ENCODE results near the gene FBXW7.

DNA sequence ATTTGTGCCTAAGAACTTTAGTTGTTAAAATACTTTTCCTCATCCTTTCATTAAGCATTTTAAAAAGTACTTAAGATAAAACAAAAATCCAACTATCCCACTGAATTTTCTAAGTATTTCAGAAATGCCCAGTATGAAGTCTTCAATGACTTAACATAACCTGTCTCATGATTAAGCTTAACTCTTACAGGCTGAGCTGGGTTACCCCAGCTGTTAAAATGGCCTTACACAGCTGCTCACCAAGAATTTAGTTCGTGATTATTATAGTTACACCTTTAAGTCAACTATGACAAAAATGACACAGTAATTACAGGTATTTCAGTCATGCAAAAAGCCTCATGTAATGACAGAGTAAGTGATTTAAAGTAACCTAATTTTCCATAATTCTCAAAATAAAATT, 145.7 kb downstream of the FBXW7 start:
- TF ChIP-seq TAF1 (IDR thresholded peaks at IDR 0.05; ENCODE audit: borderline replicate concordance, insufficient read depth, low read length) = no peak
- TF ChIP-seq POLR2AphosphoS5 (IDR thresholded peaks at IDR 0.05; ENCODE audit: low read depth, low read length) = no peak
- no peak for TF ChIP-seq REST (IDR thresholded peaks at IDR 0.05; ENCODE audit: insufficient read depth in 1 of 2, low read depth in 2 of 2, low read length in 2 of 2)

All from PFSK-1 (cell line).